Measurements from ENCODE around the gene NPB.

NPB gene

DNA sequence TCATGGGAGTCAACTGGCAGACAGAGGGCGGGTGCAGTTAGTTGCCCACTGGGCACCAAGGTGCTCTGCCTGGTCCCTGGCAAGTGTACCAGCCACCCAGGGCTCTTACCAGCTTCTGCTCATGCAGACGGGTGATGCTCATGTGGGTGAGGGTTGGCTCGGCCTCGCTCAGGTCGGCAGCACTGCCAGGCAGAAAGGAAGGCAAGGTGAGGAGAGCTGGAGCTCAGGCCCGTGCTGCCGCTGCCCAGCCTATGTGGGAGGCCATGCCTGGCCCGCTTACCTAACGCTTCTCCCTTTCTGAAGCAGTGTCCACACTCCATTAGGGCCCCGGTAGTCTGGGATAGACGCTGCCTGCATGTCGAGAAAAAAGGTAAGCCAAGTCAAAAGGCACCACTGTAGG lies 13.3 kb downstream of the NPB start:
- TF ChIP-seq CREB1 (IDR thresholded peaks at IDR 0.05; ENCODE audit: low read depth) (no peak), TEAD4 (IDR thresholded peaks at IDR 0.05) (no peak)

DNA sequence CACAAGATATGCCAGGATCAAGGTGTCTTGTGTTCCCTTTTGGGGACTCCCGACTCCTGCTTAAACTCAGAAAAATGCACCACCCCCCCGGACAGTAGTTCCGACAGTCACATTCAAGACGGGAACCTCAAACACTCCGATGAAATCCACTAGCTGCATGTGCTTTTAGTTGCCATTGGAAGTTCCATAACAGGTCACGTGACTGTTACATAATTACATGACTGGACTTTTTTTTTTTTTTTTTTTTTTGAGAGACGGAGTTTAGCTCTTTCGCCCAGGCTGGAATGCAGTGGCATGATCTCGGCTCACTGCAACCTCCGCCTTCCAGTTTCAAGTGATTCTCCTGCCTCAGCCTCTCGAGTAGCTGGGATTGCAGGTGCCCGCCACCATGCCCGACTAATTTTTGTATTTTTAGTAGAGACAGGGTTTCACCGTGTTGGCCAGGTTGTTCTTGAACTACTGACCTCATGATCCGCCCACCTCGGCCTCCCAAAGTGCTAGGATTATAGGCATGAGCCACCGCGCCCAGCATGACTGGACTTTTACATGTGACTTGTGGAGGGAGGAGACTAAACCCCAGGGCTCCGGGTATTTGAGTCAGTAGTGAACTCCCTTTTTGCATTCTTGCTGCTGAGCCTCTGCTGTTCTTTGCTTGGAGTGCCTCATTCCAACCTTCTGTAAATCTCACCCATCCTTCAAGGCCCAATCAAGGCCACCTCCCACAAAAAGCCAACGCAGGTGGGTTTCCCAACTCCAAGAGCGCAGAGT lies 14.4 kb downstream of the NPB start:
- 0 out of 2 replicates have a peak, but pooled peaks have one; percentile 8 for TF ChIP-seq EGR1 (IDR thresholded peaks at IDR 0.05)
- no peak for TF ChIP-seq EP300 (IDR thresholded peaks at IDR 0.05; ENCODE audit: borderline replicate concordance)
- TF ChIP-seq, protein P1, sequence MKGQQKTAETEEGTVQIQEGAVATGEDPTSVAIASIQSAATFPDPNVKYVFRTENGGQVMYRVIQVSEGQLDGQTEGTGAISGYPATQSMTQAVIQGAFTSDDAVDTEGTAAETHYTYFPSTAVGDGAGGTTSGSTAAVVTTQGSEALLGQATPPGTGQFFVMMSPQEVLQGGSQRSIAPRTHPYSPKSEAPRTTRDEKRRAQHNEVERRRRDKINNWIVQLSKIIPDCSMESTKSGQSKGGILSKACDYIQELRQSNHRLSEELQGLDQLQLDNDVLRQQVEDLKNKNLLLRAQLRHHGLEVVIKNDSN (IDR thresholded peaks at IDR 0.05), result 0 out of 2 replicates have a peak, but pooled peaks have one; percentile 30
- TF ChIP-seq TAF1 (IDR thresholded peaks at IDR 0.05; ENCODE audit: low read depth), result no peak
- TF ChIP-seq CREB1 (IDR thresholded peaks at IDR 0.05; ENCODE audit: low read depth), result no peak
- no peak for TF ChIP-seq TCF12 (IDR thresholded peaks at IDR 0.05; ENCODE audit: low read depth)
- no peak for TF ChIP-seq CEBPB (IDR thresholded peaks at IDR 0.05)
- TF ChIP-seq, protein P2, sequence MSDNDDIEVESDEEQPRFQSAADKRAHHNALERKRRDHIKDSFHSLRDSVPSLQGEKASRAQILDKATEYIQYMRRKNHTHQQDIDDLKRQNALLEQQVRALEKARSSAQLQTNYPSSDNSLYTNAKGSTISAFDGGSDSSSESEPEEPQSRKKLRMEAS (IDR thresholded peaks at IDR 0.05), result no peak
- TF ChIP-seq ZBTB7A (IDR thresholded peaks at IDR 0.05; ENCODE audit: low read depth), result no peak

DNA sequence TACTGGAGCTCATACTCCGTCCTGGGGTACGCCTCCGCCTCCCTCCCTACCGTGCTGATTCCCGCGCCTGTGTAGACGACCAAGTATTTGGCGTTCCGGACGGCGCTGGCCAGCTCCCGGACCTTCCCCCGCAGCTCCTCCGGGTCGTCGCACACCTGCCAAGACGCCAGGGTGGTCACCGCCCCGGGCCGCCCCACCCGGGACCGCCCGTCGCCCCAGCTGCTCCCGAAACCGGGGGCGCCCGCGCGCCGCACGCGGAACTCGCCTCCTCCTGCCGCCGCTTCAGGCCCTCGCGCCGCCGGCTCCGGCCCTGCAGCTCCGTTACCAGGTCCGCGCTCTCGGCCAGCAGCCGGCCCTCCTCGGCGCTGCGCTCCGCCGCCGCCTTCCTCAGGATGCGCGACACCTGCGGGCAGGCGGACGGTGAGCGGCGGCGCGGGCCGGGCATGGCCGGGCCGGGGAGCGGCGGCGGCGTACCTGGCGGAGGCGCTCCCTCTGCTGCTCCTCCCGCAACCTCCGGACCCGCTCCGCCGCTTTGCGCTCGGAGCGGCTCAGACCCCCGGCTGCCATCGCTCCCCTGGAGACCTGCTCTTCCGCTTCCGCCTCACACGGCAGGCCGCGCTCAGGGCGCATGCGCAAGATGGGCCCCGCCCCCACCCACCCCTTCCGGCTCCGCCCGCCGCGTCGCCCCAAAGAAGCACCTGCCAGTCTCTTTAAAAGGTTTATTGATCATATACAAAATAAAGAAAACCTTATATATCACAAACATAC lies 15.7 kb downstream of the NPB start, which contains the start of gene SIRT7:
TSS of gene SIRT7 (minus strand) at position 612 of the 768 bp plus-strand sequence. CDS start at position 567, 45 bp downstream.
- TF ChIP-seq EGR1 (IDR thresholded peaks at IDR 0.05) (peak; percentile 12; the same call in 1 of the 2 replicates), ZBTB7A (IDR thresholded peaks at IDR 0.05; ENCODE audit: low read depth) (no peak), FOXM1 (IDR thresholded peaks at IDR 0.05; ENCODE audit: borderline replicate concordance, low read depth) (no peak), CREB1 (IDR thresholded peaks at IDR 0.05; ENCODE audit: low read depth) (no peak), EP300 (IDR thresholded peaks at IDR 0.05; ENCODE audit: borderline replicate concordance) (no peak), CEBPB (IDR thresholded peaks at IDR 0.05) (no peak), TCF12 (IDR thresholded peaks at IDR 0.05; ENCODE audit: low read depth) (peak; percentile 44; the same call in 1 of the 2 replicates), NFIC (IDR thresholded peaks at IDR 0.05) (no peak), TEAD4 (IDR thresholded peaks at IDR 0.05) (no peak), YY1 (IDR thresholded peaks at IDR 0.05; ENCODE audit: low read depth) (peak; percentile 80), TAF1 (IDR thresholded peaks at IDR 0.05; ENCODE audit: low read depth) (peak; percentile 75; the same call in 1 of the 2 replicates), RAD21 (IDR thresholded peaks at IDR 0.05; ENCODE audit: low read depth) (no peak)
- TF ChIP-seq, protein P2 (IDR thresholded peaks at IDR 0.05), result no peak
- TF ChIP-seq, protein P1 (IDR thresholded peaks at IDR 0.05), result no peak
- TF ChIP-seq, protein P3, sequence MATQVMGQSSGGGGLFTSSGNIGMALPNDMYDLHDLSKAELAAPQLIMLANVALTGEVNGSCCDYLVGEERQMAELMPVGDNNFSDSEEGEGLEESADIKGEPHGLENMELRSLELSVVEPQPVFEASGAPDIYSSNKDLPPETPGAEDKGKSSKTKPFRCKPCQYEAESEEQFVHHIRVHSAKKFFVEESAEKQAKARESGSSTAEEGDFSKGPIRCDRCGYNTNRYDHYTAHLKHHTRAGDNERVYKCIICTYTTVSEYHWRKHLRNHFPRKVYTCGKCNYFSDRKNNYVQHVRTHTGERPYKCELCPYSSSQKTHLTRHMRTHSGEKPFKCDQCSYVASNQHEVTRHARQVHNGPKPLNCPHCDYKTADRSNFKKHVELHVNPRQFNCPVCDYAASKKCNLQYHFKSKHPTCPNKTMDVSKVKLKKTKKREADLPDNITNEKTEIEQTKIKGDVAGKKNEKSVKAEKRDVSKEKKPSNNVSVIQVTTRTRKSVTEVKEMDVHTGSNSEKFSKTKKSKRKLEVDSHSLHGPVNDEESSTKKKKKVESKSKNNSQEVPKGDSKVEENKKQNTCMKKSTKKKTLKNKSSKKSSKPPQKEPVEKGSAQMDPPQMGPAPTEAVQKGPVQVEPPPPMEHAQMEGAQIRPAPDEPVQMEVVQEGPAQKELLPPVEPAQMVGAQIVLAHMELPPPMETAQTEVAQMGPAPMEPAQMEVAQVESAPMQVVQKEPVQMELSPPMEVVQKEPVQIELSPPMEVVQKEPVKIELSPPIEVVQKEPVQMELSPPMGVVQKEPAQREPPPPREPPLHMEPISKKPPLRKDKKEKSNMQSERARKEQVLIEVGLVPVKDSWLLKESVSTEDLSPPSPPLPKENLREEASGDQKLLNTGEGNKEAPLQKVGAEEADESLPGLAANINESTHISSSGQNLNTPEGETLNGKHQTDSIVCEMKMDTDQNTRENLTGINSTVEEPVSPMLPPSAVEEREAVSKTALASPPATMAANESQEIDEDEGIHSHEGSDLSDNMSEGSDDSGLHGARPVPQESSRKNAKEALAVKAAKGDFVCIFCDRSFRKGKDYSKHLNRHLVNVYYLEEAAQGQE (IDR thresholded peaks at IDR 0.05; ENCODE audit: low read depth), result peak; percentile 43

DNA sequence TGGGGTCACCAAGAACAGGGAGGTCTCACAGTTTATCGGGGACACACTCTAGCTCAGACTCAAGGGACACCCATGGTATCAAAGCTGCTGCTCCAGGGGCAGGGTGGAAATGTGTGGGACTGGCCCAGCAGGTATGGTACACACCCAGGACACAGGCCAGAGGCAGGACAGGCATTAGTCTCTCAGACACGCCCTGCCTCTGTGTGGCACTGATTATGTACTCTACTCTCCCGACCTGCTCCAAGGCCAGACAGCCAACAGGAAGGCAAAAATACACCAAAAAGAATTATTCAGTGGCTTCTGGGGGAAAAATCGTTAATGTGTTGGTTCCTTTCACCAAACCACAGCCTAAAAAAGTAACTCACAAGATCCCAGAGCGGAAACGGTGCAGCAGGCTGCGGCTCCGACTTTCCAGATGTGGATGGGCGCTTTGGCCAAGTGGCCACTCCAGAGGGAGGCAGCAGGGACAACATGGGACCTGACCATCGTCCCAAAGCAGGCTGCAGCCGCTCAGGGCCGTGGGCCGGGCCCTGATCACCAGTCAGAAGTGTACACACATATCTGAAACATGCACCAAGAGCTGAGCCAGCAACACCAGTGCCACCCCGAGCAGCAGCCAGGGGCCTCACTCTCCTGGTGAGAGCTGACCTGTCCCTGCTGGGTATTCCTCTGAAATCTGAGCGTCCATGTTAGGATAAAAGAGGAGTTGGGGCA lies 17.0 kb downstream of the NPB start:
- no peak for TF ChIP-seq TAF1 (IDR thresholded peaks at IDR 0.05; ENCODE audit: low read depth)
- no peak for TF ChIP-seq ZBTB7A (IDR thresholded peaks at IDR 0.05; ENCODE audit: low read depth)
- TF ChIP-seq TEAD4 (IDR thresholded peaks at IDR 0.05), result no peak
- TF ChIP-seq CREB1 (IDR thresholded peaks at IDR 0.05; ENCODE audit: low read depth), result no peak
- TF ChIP-seq, protein P3 (IDR thresholded peaks at IDR 0.05; ENCODE audit: low read depth), result no peak
- no peak for TF ChIP-seq EP300 (IDR thresholded peaks at IDR 0.05; ENCODE audit: borderline replicate concordance)
- TF ChIP-seq CEBPB (IDR thresholded peaks at IDR 0.05), result no peak
- TF ChIP-seq, protein P2 (IDR thresholded peaks at IDR 0.05), result no peak
- TF ChIP-seq FOXM1 (IDR thresholded peaks at IDR 0.05; ENCODE audit: borderline replicate concordance, low read depth), result no peak
- TF ChIP-seq YY1 (IDR thresholded peaks at IDR 0.05; ENCODE audit: low read depth), result no peak
- TF ChIP-seq, protein P1 (IDR thresholded peaks at IDR 0.05), result no peak
- TF ChIP-seq NFIC (IDR thresholded peaks at IDR 0.05), result no peak
- TF ChIP-seq TCF12 (IDR thresholded peaks at IDR 0.05; ENCODE audit: low read depth), result no peak
- no peak for TF ChIP-seq EGR1 (IDR thresholded peaks at IDR 0.05)
- no peak for TF ChIP-seq RAD21 (IDR thresholded peaks at IDR 0.05; ENCODE audit: low read depth)

Measured in Ishikawa (cell line).